Loucy (cell line): ENCODE measurements around the gene RUVBL1.

ENCODE experiments used
- H2AFZ ChIP-seq: fragments of 200-600 bp; sonication (generic); 2 replicates; pipeline ENCODE4 v1.6.0; 2016; ENCODE audit warnings: antibody characterized with exemption, mild to moderate bottlenecking, low read length, moderate library complexity
- H3F3A ChIP-seq: fragments of 200-600 bp; 2 replicates; pipeline ENCODE4 v1.6.0; 2016; ENCODE audit warnings: antibody characterized with exemption, low read depth, mild to moderate bottlenecking
- H3K27me3 ChIP-seq: fragments of 200-600 bp; sonication (generic); 2 replicates; pipeline ENCODE4 v1.6.1; 2014; ENCODE audit warnings: low read length, mild to moderate bottlenecking; ENCODE audit not compliant: insufficient read depth, poor library complexity, severe bottlenecking
- H3K36me3 ChIP-seq: fragments of 200-600 bp; sonication (generic); 2 replicates; pipeline ENCODE4 v1.6.1; 2016; ENCODE audit warnings: low read length; ENCODE audit not compliant: insufficient read depth
- H3K4me1 ChIP-seq: fragments of 200-600 bp; sonication (generic); 2 replicates; pipeline ENCODE4 v1.5.1; 2014; ENCODE audit warnings: low read length, mild to moderate bottlenecking; ENCODE audit not compliant: insufficient read depth, poor library complexity, severe bottlenecking
- H3K4me2 ChIP-seq: fragments of 200-600 bp; sonication (generic); 2 replicates; pipeline ENCODE4 v1.6.0; 2014; ENCODE audit warnings: antibody characterized with exemption, low read length, low read depth, mild to moderate bottlenecking; ENCODE audit not compliant: poor library complexity, severe bottlenecking
- H3K4me3 ChIP-seq: fragments of 200-600 bp; sonication (generic); 2 replicates; pipeline ENCODE4 v1.5.1; 2014; ENCODE audit warnings: low read length, mild to moderate bottlenecking, mixed read lengths; ENCODE audit not compliant: poor library complexity, severe bottlenecking
- H3K79me2 ChIP-seq: fragments of 200-600 bp; sonication (generic); 2 replicates; pipeline ENCODE4 v1.6.1; 2014; ENCODE audit warnings: low read length; ENCODE audit not compliant: insufficient read depth
- H3K9ac ChIP-seq: fragments of 200-600 bp; sonication (generic); 2 replicates; pipeline ENCODE4 v1.6.0; 2014; ENCODE audit warnings: mild to moderate bottlenecking, low read depth, low read length, moderate library complexity; ENCODE audit not compliant: poor library complexity, severe bottlenecking
- H3K9me2 ChIP-seq: fragments of 200-600 bp; sonication (generic); replicated peaks from 2 replicates; pipeline ENCODE4 v1.6.1; 2016; ENCODE audit warnings: low read depth, low read length, mixed read lengths
- H3K9me3 ChIP-seq: fragments of 200-600 bp; sonication (generic); 2 replicates; pipeline ENCODE4 v1.6.1; 2014; ENCODE audit warnings: mild to moderate bottlenecking, antibody characterized with exemption, low read length, low read depth; ENCODE audit not compliant: insufficient read depth
- H4K20me1 ChIP-seq: fragments of 200-600 bp; sonication (generic); 2 replicates; pipeline ENCODE4 v1.6.0; 2014; ENCODE audit warnings: antibody characterized with exemption, low read length, mild to moderate bottlenecking; ENCODE audit not compliant: insufficient read depth, poor library complexity, severe bottlenecking
- EZH2phosphoT487 ChIP-seq: fragments of 200-600 bp; IDR thresholded peaks from 2 replicates; pipeline ENCODE4 v1.6.1; 2018; ENCODE audit warnings: antibody characterized with exemption, mild to moderate bottlenecking, moderate library complexity, borderline replicate concordance
- TF ChIP-seq, protein P1 (sequence below): fragments of 200-600 bp; sonication (generic); conservative IDR thresholded peaks from 2 replicates; pipeline ENCODE4 v1.5.1; 2014; ENCODE audit warnings: mild to moderate bottlenecking, antibody characterized with exemption, low read length

RUVBL1 gene

DNA sequence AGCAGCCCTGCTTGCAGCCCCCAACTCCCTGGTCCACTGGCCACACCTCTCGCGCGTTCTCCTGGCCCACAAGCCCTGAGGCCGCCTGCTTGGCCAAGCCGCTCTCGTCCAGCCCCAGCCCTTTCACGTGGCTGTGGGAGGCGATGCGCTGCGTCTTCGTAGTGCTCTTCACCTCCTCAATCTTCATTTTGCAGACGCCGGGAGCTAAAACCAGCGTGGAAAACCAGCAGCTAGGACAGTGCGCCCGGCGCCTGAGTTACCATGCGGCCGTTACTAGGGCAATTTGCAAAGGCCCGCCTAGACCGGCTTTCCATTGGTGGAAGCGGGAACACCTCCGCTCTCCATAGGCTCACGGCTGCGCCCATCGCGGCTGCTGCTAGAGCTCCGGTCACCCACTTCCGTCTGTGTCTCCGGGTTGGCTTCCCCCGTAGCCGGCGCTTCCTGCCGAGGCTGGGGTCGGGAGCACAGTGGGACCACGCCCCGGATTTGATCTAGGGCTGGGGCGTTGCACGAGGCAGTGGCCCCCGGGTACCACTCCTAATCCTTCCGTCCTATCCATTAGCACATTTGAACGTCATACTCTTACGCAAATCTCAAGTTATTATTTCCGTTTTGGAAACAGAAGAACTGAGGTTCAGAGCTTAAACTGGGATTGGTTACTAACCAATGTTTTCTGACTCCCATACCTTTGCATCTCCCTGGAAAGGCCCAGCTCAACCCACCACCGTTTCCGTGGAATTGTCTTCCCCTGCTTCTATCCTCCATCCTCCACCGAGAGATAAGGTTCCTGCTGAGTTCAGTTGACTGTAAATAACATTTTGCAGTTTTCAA is at the start of gene RUVBL1:
TSS of gene RUVBL1 (minus strand) at position 275 of the 831 bp plus-strand sequence. CDS start at position 187, 88 bp downstream.
- TF ChIP-seq, protein P1, sequence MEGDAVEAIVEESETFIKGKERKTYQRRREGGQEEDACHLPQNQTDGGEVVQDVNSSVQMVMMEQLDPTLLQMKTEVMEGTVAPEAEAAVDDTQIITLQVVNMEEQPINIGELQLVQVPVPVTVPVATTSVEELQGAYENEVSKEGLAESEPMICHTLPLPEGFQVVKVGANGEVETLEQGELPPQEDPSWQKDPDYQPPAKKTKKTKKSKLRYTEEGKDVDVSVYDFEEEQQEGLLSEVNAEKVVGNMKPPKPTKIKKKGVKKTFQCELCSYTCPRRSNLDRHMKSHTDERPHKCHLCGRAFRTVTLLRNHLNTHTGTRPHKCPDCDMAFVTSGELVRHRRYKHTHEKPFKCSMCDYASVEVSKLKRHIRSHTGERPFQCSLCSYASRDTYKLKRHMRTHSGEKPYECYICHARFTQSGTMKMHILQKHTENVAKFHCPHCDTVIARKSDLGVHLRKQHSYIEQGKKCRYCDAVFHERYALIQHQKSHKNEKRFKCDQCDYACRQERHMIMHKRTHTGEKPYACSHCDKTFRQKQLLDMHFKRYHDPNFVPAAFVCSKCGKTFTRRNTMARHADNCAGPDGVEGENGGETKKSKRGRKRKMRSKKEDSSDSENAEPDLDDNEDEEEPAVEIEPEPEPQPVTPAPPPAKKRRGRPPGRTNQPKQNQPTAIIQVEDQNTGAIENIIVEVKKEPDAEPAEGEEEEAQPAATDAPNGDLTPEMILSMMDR: no peak
- TF ChIP-seq EZH2phosphoT487: no peak
- Histone ChIP-seq H3K27me3 (peaks cover 34% of the 10 kb centered on the region), H3K9me2 (no peaks in the 10 kb centered on the region), H3K4me1 (peaks cover 18% of the 10 kb centered on the region), H2AFZ (peak within 1 kb of the TSS; percentile 95), H3K4me2 (peak within 1 kb of the TSS; percentile 71), H3K36me3 (no peaks in the 10 kb centered on the region), H3K79me2 (peaks cover 21% of the 10 kb centered on the region), H3F3A (no peaks in the 10 kb centered on the region), H4K20me1 (peaks cover 12% of the 10 kb centered on the region), H3K9me3 (no peaks in the 10 kb centered on the region), H3K9ac (peak within 1 kb of the TSS; percentile 94), H3K4me3 (peak within 1 kb of the TSS; percentile 99)

- TF ChIP-seq EZH2phosphoT487: no peak
- TF ChIP-seq, protein P1: no peak
- peaks cover 3% of the 10 kb centered on the region for H4K20me1 ChIP-seq
- no peak overlapping the region for H2AFZ ChIP-seq
- H3K9me2 ChIP-seq: no peaks in the 10 kb centered on the region
- H3K9me3 ChIP-seq: no peaks in the 10 kb centered on the region
- no peak overlapping the region for H3K4me2 ChIP-seq
- H3K36me3 ChIP-seq: no peaks in the 10 kb centered on the region
- no peaks in the 10 kb centered on the region for H3K27me3 ChIP-seq
- H3K9ac ChIP-seq: no peak overlapping the region
- H3K4me3 ChIP-seq: no peak overlapping the region
- peaks cover 16% of the 10 kb centered on the region for H3K4me1 ChIP-seq
- peaks cover 8% of the 10 kb centered on the region; the same call in 1 of the 2 replicates for H3K79me2 ChIP-seq
- H3F3A ChIP-seq: no peaks in the 10 kb centered on the region
These were observed 49.6 kb upstream of the RUVBL1 start for GRCh38 chr3:128173200-128173599.

GRCh38 chr3:128170866-128171516 is 47.4 kb upstream of the RUVBL1 start:
- H3K4me3 ChIP-seq: no peak overlapping the region
- H3K4me1 ChIP-seq: peaks cover 19% of the 10 kb centered on the region
- TF ChIP-seq, protein P1: peak; percentile 48
- TF ChIP-seq EZH2phosphoT487: no peak
- H3K79me2 ChIP-seq: peaks cover 13% of the 10 kb centered on the region; the same call in 1 of the 2 replicates
- H3K27me3 ChIP-seq: no peaks in the 10 kb centered on the region
- peaks cover 3% of the 10 kb centered on the region for H4K20me1 ChIP-seq
- no peak overlapping the region for H2AFZ ChIP-seq
- H3K9ac ChIP-seq: peak overlapping the region; percentile 18
- H3K4me2 ChIP-seq: no peak overlapping the region
- no peaks in the 10 kb centered on the region for H3K36me3 ChIP-seq
- H3K9me3 ChIP-seq: no peaks in the 10 kb centered on the region
- no peaks in the 10 kb centered on the region for H3K9me2 ChIP-seq
- H3F3A ChIP-seq: no peaks in the 10 kb centered on the region
